HepG2 (cell line): ENCODE data around the gene CCT3. TPM values are rescaled to one million over a fixed set of nuclear protein-coding genes. Genes with fewer than 3 reads are reported as not detected.

Experiments used
- AKAP8 ChIP-seq: sonication (generic); formaldehyde crosslinking; IDR thresholded peaks from 2 replicates; pipeline ENCODE4 v1.5.1; 2020; ENCODE audit warnings: mild to moderate bottlenecking, missing genetic modification reagents
- CREB1 ChIP-seq, 2 experiments: fragments of 450-650 bp in 1 of 2; IDR thresholded peaks; 2 replicates each; pipeline ENCODE4 v1.6.1; 2016 to 2017; ENCODE audit warnings: control low read depth in 1 of 2, mild to moderate bottlenecking in 1 of 2, missing compliant biosample characterization in 1 of 2, missing genetic modification characterization in 1 of 2
- FOXP1 ChIP-seq, 2 experiments: fragments of 450-650 bp in 1 of 2; IDR thresholded peaks; 2 replicates each; pipeline ENCODE4 v1.6.1; 2017 to 2018; ENCODE audit warnings: antibody characterized with exemption in 1 of 2
- HNF4A ChIP-seq: sonication (generic); formaldehyde crosslinking; IDR thresholded peaks from 2 replicates; pipeline ENCODE4 v1.4.0; 2020; ENCODE audit warnings: missing genetic modification reagents
- HOXA5 ChIP-seq: sonication (generic); formaldehyde crosslinking; IDR thresholded peaks from 2 replicates; pipeline ENCODE4 v1.4.0; 2020; ENCODE audit warnings: missing genetic modification reagents
- IRF2 ChIP-seq: IDR thresholded peaks from 2 replicates; pipeline ENCODE4 v1.6.1; 2018; ENCODE audit warnings: missing genetic modification reagents, missing compliant biosample characterization
- KAT7 ChIP-seq: IDR thresholded peaks from 2 replicates; pipeline ENCODE4 v1.6.1; 2018; ENCODE audit warnings: borderline replicate concordance, missing compliant biosample characterization
- NR3C1 ChIP-seq: sonication (generic); formaldehyde crosslinking; IDR thresholded peaks from 2 replicates; pipeline ENCODE4 v1.4.0; 2020; ENCODE audit warnings: missing genetic modification reagents
- PITX1 ChIP-seq: sonication (generic); formaldehyde crosslinking; IDR thresholded peaks from 2 replicates; pipeline ENCODE4 v1.5.1; 2020; ENCODE audit warnings: mild to moderate bottlenecking, missing genetic modification reagents
- POLR2A ChIP-seq, 2 experiments: IDR thresholded peaks; 2 replicates each; pipeline ENCODE4 v1.6.1; 2011; ENCODE audit warnings: low read depth in 2 of 2, low read length in 2 of 2, mild to moderate bottlenecking in 1 of 2, moderate library complexity in 1 of 2; ENCODE audit not compliant: insufficient read depth in 1 of 2
- RXRA ChIP-seq: sonication (generic); formaldehyde crosslinking; IDR thresholded peaks from 2 replicates; pipeline ENCODE4 v1.5.1; 2020; ENCODE audit warnings: missing genetic modification reagents
- SOX5 ChIP-seq: IDR thresholded peaks from 2 replicates; pipeline ENCODE4 v1.6.1; 2016; ENCODE audit warnings: borderline replicate concordance
- SOX6 ChIP-seq, 2 experiments: fragments of 450-650 bp in 1 of 2; sonication (generic) in 1 of 2; formaldehyde crosslinking in 1 of 2; IDR thresholded peaks; 2 replicates each; pipeline versions ENCODE4 v1.4.0 to v1.6.1; 2017 to 2020; ENCODE audit warnings: antibody characterized with exemption in 1 of 2, mild to moderate bottlenecking in 1 of 2, missing genetic modification reagents in 1 of 2
- ZFAT ChIP-seq: sonication (generic); formaldehyde crosslinking; conservative IDR thresholded peaks from 2 replicates; pipeline ENCODE4 v1.8.1; 2023; ENCODE audit warnings: missing genetic modification reagents, inconsistent platforms
- ZNF17 ChIP-seq: sonication (generic); formaldehyde crosslinking; IDR thresholded peaks from 2 replicates; pipeline ENCODE4 v1.5.0; 2020; ENCODE audit warnings: mild to moderate bottlenecking, missing genetic modification reagents
- ZNF256 ChIP-seq: sonication (generic); formaldehyde crosslinking; conservative IDR thresholded peaks from 2 replicates; pipeline ENCODE4 v1.4.0; 2020; ENCODE audit warnings: missing genetic modification reagents
- ZNF274 ChIP-seq: sonication (generic); formaldehyde crosslinking; IDR thresholded peaks from 2 replicates; pipeline ENCODE4 v1.5.1; 2020; ENCODE audit warnings: mild to moderate bottlenecking, missing genetic modification reagents
- ZNF589 ChIP-seq: sonication (generic); formaldehyde crosslinking; conservative IDR thresholded peaks from 2 replicates; pipeline ENCODE4 v1.8.0; 2022; ENCODE audit warnings: mild to moderate bottlenecking, moderate library complexity, missing genetic modification reagents
- ZNF768 ChIP-seq: sonication (generic); formaldehyde crosslinking; IDR thresholded peaks from 2 replicates; pipeline ENCODE4 v1.4.0; 2020; ENCODE audit warnings: missing genetic modification reagents
- ZNF790 ChIP-seq: sonication (generic); formaldehyde crosslinking; IDR thresholded peaks from 2 replicates; pipeline ENCODE4 v1.8.0; 2022; ENCODE audit warnings: missing genetic modification reagents, mild to moderate bottlenecking, borderline replicate concordance
- ZNF816 ChIP-seq: sonication (generic); formaldehyde crosslinking; IDR thresholded peaks from 2 replicates; pipeline ENCODE4 v1.8.0; 2022; ENCODE audit warnings: missing genetic modification reagents, mild to moderate bottlenecking, borderline replicate concordance
- polyA plus RNA-seq, 8 experiments: library from polyadenylated mRNA; depleted of rRNA in 3 of 8; stranded (reverse) in 7 of 8; unstranded in 1 of 8; fragments of >200 nt; fragmentation: Illumina TruSeq in 4 of 8; extraction: Trizol in 4 of 8; gene quantifications; 2 replicates each; pipeline versions ENCODE4 v1.2.1 to v1.2.3, GENCODE V29; 2011 to 2016; ENCODE audit warnings: low read depth in 4 of 8, missing spikeins in 1 of 8, mixed read lengths in 1 of 8; ENCODE audit not compliant: insufficient read depth in 1 of 8
- total RNA-seq, 5 experiments: library from RNA; depleted of rRNA; stranded (reverse); fragments of >200 nt; fragmentation: Illumina TruSeq; extraction: Trizol; gene quantifications; 2 replicates each; pipeline ENCODE4 v1.2.3, GENCODE V29; 2016; ENCODE audit warnings: low read depth in 1 of 5
- TF ChIP-seq, protein P1 (sequence below): sonication (generic); formaldehyde crosslinking; IDR thresholded peaks from 2 replicates; pipeline ENCODE4 v1.4.0; 2020; ENCODE audit warnings: missing genetic modification reagents
- TF ChIP-seq, protein P2 (sequence below): sonication (generic); formaldehyde crosslinking; IDR thresholded peaks from 2 replicates; pipeline ENCODE4 v1.4.0; 2020; ENCODE audit warnings: missing genetic modification reagents
- TF ChIP-seq, protein P3 (sequence below): sonication (generic); formaldehyde crosslinking; conservative IDR thresholded peaks from 2 replicates; pipeline ENCODE4 v1.4.0; 2020; ENCODE audit warnings: mild to moderate bottlenecking, missing genetic modification reagents, moderate library complexity

The CCT3 gene
- total and polyA plus RNA-seq, 2 of the 13 experiments (the other 11 are each of a cell fraction or from before 2014, with no cell fraction given), result 319 to 615 TPM

DNA sequence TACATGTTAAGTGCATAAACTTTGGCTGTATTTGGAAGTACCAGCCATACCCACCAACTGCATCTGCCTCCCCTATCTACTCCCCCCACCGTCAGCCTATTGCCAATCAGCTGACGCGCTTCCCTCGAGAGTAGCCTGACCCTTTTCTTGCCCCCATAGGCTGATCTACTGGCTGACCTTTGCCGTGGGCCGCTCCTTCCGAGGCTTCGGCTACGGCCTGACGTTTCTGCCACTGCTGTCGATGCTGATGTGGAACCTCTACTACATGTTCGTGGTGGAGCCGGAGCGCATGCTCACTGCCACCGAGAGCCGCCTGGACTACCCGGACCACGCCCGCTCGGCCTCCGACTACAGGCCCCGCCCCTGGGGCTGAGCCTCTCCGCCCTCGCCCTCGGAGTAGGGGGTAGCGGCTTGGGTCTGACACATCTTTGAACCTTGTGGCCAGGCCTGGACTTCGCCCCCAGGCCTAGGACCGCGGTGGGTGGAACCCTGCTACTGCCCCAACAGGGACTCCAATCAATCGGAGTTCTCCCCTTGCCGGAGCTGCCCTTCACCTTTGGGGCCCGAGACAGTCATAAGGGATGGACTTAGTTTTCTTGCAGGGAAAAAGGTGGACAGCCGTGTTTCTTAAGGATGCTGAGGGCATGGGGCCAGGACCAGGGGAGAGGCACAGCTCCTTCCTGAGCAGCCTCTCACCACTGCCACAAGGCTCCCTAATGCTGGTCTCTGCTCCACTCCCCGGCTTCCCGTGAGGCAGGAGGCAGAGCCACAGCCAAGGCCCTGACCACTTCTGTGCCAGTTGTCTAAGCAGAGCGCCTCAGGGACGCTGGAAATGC is 46.6 kb downstream of the CCT3 start (continued):
- TF ChIP-seq, protein P1, sequence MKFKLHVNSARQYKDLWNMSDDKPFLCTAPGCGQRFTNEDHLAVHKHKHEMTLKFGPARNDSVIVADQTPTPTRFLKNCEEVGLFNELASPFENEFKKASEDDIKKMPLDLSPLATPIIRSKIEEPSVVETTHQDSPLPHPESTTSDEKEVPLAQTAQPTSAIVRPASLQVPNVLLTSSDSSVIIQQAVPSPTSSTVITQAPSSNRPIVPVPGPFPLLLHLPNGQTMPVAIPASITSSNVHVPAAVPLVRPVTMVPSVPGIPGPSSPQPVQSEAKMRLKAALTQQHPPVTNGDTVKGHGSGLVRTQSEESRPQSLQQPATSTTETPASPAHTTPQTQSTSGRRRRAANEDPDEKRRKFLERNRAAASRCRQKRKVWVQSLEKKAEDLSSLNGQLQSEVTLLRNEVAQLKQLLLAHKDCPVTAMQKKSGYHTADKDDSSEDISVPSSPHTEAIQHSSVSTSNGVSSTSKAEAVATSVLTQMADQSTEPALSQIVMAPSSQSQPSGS (CRISPR knock-in tag), result peak; percentile 21
- TF ChIP-seq SOX6 (IDR thresholded peaks at IDR 0.05), result no peak
- peak; percentile 82 for TF ChIP-seq SOX6 (CRISPR knock-in tag; IDR thresholded peaks at IDR 0.05)
- TF ChIP-seq HNF4A (CRISPR knock-in tag), result peak; percentile 99
- TF ChIP-seq HOXA5 (CRISPR knock-in tag), result peak; percentile 61; the same call in 1 of the 2 replicates
- peak; percentile 85 to 89 for TF ChIP-seq POLR2A (IDR thresholded peaks at IDR 0.05; ENCODE audit: insufficient read depth in 1 of 2, low read depth in 2 of 2, low read length in 2 of 2)
- TF ChIP-seq NR3C1 (CRISPR knock-in tag), result no peak
- TF ChIP-seq, protein P2, sequence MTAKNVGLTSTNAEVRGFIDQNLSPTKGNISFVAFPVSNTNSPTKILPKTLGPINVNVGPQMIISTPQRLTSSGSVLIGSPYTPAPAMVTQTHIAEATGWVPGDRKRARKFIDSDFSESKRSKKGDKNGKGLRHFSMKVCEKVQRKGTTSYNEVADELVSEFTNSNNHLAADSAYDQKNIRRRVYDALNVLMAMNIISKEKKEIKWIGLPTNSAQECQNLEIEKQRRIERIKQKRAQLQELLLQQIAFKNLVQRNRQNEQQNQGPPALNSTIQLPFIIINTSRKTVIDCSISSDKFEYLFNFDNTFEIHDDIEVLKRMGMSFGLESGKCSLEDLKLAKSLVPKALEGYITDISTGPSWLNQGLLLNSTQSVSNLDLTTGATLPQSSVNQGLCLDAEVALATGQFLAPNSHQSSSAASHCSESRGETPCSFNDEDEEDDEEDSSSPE (CRISPR knock-in tag), result 0 out of 2 replicates have a peak, but pooled peaks have one; percentile 46
- no peak for TF ChIP-seq FOXP1 (IDR thresholded peaks at IDR 0.05)
- no peak for TF ChIP-seq FOXP1 (CRISPR knock-in tag; IDR thresholded peaks at IDR 0.05)
- TF ChIP-seq, protein P3, sequence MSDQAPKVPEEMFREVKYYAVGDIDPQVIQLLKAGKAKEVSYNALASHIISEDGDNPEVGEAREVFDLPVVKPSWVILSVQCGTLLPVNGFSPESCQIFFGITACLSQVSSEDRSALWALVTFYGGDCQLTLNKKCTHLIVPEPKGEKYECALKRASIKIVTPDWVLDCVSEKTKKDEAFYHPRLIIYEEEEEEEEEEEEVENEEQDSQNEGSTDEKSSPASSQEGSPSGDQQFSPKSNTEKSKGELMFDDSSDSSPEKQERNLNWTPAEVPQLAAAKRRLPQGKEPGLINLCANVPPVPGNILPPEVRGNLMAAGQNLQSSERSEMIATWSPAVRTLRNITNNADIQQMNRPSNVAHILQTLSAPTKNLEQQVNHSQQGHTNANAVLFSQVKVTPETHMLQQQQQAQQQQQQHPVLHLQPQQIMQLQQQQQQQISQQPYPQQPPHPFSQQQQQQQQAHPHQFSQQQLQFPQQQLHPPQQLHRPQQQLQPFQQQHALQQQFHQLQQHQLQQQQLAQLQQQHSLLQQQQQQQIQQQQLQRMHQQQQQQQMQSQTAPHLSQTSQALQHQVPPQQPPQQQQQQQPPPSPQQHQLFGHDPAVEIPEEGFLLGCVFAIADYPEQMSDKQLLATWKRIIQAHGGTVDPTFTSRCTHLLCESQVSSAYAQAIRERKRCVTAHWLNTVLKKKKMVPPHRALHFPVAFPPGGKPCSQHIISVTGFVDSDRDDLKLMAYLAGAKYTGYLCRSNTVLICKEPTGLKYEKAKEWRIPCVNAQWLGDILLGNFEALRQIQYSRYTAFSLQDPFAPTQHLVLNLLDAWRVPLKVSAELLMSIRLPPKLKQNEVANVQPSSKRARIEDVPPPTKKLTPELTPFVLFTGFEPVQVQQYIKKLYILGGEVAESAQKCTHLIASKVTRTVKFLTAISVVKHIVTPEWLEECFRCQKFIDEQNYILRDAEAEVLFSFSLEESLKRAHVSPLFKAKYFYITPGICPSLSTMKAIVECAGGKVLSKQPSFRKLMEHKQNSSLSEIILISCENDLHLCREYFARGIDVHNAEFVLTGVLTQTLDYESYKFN (CRISPR knock-in tag), result peak; percentile 97
- peak; percentile 89 for TF ChIP-seq RXRA
- no peak for TF ChIP-seq ZFAT (CRISPR knock-in tag)
- TF ChIP-seq ZNF256 (CRISPR knock-in tag), result no peak
- peak; percentile 76; the same call in 1 of the 2 replicates for TF ChIP-seq AKAP8
- TF ChIP-seq ZNF790 (CRISPR knock-in tag), result no peak
- TF ChIP-seq SOX5 (CRISPR knock-in tag), result peak; percentile 54; the same call in 1 of the 2 replicates
- no peak; the same call in 1 of the 2 replicates for TF ChIP-seq PITX1 (CRISPR knock-in tag)
- TF ChIP-seq IRF2 (CRISPR knock-in tag), result peak; percentile 60; the same call in 1 of the 2 replicates
- TF ChIP-seq ZNF274 (CRISPR knock-in tag), result peak; percentile 71; the same call in 1 of the 2 replicates
- no peak; the same call in 1 of the 2 replicates for TF ChIP-seq ZNF768 (CRISPR knock-in tag)
- TF ChIP-seq KAT7 (CRISPR knock-in tag), result no peak
- TF ChIP-seq ZNF17 (CRISPR knock-in tag), result no peak
- no peak for TF ChIP-seq ZNF816
- TF ChIP-seq ZNF589 (CRISPR knock-in tag), result 0 out of 2 replicates have a peak, but pooled peaks have one; percentile 60
- TF ChIP-seq CREB1 (IDR thresholded peaks at IDR 0.05), result peak; percentile 38; the same call in 1 of the 2 replicates
- TF ChIP-seq CREB1 (CRISPR knock-in tag; IDR thresholded peaks at IDR 0.05), result no peak
